Measurements from ENCODE around the gene TMCC3. TPM values are rescaled to one million over a fixed set of nuclear protein-coding genes. Genes with fewer than 3 reads are reported as not detected.
"Not testable (repeated sequence)": the region's sequence is repeated elsewhere in the genome, so short reads cannot be mapped to it uniquely, and the experiment has no call there.

TMCC3 gene
- total RNA-seq, 1 donor = 0.36 TPM

DNA sequence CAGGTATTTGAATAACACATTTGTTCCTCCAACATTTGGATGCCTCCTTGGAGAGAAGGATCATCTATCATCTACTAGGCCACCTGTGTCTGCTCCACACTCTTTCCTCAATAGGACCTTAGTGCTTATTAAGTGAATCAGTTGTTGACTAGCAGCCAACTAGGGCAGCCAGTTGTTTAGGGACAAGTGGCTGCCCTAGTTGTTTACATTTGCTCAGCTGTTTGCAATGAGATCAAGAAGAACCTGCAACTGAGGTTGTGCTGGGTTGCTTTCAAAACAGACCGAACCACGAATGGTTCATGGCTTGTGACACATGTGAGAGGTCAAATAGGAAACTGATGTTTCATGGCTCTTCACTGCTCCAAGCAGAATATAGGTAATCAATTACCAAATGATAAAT, 53.8 kb downstream of the TMCC3 start:
- no peak for DNase-seq (ENCODE audit: insufficient read length, low spot score, missing footprints)
- no peak overlapping the region for H3K4me3 ChIP-seq (ENCODE audit: insufficient read depth, low read length)
- no peaks in the 10 kb centered on the region for H3K36me3 ChIP-seq (ENCODE audit: insufficient read depth, low read length)
- no peaks in the 10 kb centered on the region for H3K9me3 ChIP-seq (ENCODE audit: low read depth, low read length)
- no peaks in the 10 kb centered on the region for H4K20me1 ChIP-seq (ENCODE audit: insufficient read depth, low read length)
- H3K27ac ChIP-seq (ENCODE audit: low read depth, low read length) = no peak overlapping the region
- H3K4me2 ChIP-seq (ENCODE audit: insufficient read depth, low read length) = no peak overlapping the region
- H2AFZ ChIP-seq (ENCODE audit: low read length) = no peak overlapping the region
- no peaks in the 10 kb centered on the region for H3K79me2 ChIP-seq (ENCODE audit: insufficient read depth, low read length)
- H3K4me1 ChIP-seq (ENCODE audit: insufficient read depth, low read length) = no peaks in the 10 kb centered on the region
- peaks cover 28% of the 10 kb centered on the region for H3K27me3 ChIP-seq (ENCODE audit: insufficient read depth, low read length)
- TF ChIP-seq, protein P1, sequence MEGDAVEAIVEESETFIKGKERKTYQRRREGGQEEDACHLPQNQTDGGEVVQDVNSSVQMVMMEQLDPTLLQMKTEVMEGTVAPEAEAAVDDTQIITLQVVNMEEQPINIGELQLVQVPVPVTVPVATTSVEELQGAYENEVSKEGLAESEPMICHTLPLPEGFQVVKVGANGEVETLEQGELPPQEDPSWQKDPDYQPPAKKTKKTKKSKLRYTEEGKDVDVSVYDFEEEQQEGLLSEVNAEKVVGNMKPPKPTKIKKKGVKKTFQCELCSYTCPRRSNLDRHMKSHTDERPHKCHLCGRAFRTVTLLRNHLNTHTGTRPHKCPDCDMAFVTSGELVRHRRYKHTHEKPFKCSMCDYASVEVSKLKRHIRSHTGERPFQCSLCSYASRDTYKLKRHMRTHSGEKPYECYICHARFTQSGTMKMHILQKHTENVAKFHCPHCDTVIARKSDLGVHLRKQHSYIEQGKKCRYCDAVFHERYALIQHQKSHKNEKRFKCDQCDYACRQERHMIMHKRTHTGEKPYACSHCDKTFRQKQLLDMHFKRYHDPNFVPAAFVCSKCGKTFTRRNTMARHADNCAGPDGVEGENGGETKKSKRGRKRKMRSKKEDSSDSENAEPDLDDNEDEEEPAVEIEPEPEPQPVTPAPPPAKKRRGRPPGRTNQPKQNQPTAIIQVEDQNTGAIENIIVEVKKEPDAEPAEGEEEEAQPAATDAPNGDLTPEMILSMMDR (IDR thresholded peaks at IDR 0.05; ENCODE audit: extremely low read depth, low read depth, low read length) = no peak

DNA sequence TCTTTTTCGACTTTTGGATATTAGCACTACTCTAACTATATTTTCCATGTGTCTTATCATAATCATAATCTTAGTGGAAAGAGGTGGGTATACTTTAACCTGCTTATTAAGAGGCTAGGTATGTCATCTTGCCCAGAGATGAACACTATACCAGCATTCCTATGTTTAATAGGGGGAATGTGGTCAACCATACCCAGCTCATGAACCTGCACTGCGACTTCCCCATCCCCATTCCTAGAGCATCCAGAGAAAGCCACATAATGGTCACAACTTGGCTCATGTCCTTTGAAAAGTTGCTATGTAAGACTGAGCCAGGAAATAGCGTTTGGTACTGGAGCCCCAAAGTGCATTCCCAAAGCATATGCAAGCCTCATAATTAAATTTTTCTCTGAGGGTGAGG, 55.2 kb downstream of the TMCC3 start:
- no peaks in the 10 kb centered on the region for H3K9me3 ChIP-seq (ENCODE audit: low read depth, low read length)

DNA sequence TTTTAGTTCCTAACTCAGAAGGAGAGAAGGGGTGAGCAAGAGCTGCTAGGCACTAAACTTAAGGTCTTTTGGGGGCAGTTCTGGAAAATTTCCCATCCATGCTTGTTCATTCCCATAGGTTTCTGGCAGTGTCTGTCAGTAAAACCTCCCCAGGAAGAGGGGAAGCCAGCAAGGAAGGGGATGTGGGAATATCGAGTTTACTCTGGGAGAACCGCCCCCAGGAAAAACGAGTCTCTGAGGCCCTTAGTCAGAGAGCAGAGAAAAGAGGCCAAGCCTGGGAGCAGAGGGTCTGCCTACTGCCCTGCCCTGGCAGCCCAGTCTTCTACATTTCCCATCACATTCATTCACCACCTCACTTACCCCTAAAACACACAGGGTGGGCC, 55.9 kb downstream of the TMCC3 start:
- Histone ChIP-seq H3K4me2 (ENCODE audit: insufficient read depth, low read length) (no peak overlapping the region), H3K79me2 (ENCODE audit: insufficient read depth, low read length) (no peaks in the 10 kb centered on the region), H3K4me3 (ENCODE audit: insufficient read depth, low read length) (no peak overlapping the region), H3K4me1 (ENCODE audit: insufficient read depth, low read length) (no peaks in the 10 kb centered on the region), H4K20me1 (ENCODE audit: insufficient read depth, low read length) (no peaks in the 10 kb centered on the region), H3K9me3 (ENCODE audit: low read depth, low read length) (no peaks in the 10 kb centered on the region), H2AFZ (ENCODE audit: low read length) (no peak overlapping the region), H3K27me3 (ENCODE audit: insufficient read depth, low read length) (peaks cover 20% of the 10 kb centered on the region), H3K36me3 (ENCODE audit: insufficient read depth, low read length) (no peaks in the 10 kb centered on the region), H3K27ac (ENCODE audit: low read depth, low read length) (no peak overlapping the region)
- TF ChIP-seq, protein P1 (IDR thresholded peaks at IDR 0.05; ENCODE audit: extremely low read depth, low read depth, low read length) = no peak
- DNase-seq (ENCODE audit: insufficient read length, low spot score, missing footprints) = no peak

More for the DNA sequence above, 55.2 kb downstream of the TMCC3 start:
- no peaks in the 10 kb centered on the region for H3K36me3 ChIP-seq (ENCODE audit: insufficient read depth, low read length)
- TF ChIP-seq, protein P1 (IDR thresholded peaks at IDR 0.05; ENCODE audit: extremely low read depth, low read depth, low read length) = no peak
- no peaks in the 10 kb centered on the region for H4K20me1 ChIP-seq (ENCODE audit: insufficient read depth, low read length)
- H3K27me3 ChIP-seq (ENCODE audit: insufficient read depth, low read length) = peaks cover 25% of the 10 kb centered on the region
- DNase-seq (ENCODE audit: insufficient read length, low spot score, missing footprints) = no peak
- no peak overlapping the region for H3K27ac ChIP-seq (ENCODE audit: low read depth, low read length)
- H2AFZ ChIP-seq (ENCODE audit: low read length) = no peak overlapping the region
- no peaks in the 10 kb centered on the region for H3K4me1 ChIP-seq (ENCODE audit: insufficient read depth, low read length)
- no peaks in the 10 kb centered on the region for H3K79me2 ChIP-seq (ENCODE audit: insufficient read depth, low read length)
- no peak overlapping the region for H3K4me3 ChIP-seq (ENCODE audit: insufficient read depth, low read length)
- H3K4me2 ChIP-seq (ENCODE audit: insufficient read depth, low read length) = no peak overlapping the region

DNA sequence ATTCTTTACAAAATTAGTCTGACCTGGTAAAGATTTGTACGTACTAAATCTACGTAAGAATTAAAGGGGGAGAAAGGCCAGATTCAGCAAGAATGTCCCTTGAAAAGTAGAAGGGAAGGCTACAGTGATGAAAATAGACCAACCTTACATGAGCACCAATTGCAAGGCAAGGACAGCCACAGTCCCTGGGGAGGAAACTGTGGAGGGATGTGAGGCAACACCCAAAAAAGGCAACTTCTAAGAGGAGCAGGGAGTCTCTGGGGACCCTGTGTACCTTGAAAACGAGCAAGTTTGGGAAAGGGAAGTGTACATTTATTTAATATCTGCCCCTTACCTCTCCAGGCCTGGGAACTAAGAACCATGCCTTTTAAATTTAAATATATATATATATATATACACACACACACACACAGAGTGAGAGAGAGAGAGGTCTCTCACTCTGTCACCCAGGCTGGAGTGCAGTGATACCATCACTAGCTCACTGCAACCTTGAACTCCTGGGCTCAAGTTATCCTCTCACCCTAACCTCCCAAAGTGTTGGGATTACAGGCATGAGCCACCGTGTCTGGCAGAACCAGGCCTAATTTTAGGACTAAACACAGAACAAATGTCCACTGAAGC, 56.4 kb downstream of the TMCC3 start:
- Histone ChIP-seq H3K27me3 (ENCODE audit: insufficient read depth, low read length) (peaks cover 17% of the 10 kb centered on the region), H3K4me2 (ENCODE audit: insufficient read depth, low read length) (no peak overlapping the region), H3K4me3 (ENCODE audit: insufficient read depth, low read length) (no peak overlapping the region), H4K20me1 (ENCODE audit: insufficient read depth, low read length) (no peaks in the 10 kb centered on the region), H3K27ac (ENCODE audit: low read depth, low read length) (no peak overlapping the region), H3K9me3 (ENCODE audit: low read depth, low read length) (no peaks in the 10 kb centered on the region), H3K79me2 (ENCODE audit: insufficient read depth, low read length) (no peaks in the 10 kb centered on the region), H3K36me3 (ENCODE audit: insufficient read depth, low read length) (no peaks in the 10 kb centered on the region), H3K4me1 (ENCODE audit: insufficient read depth, low read length) (no peaks in the 10 kb centered on the region), H2AFZ (ENCODE audit: low read length) (no peak overlapping the region)
- DNase-seq (ENCODE audit: insufficient read length, low spot score, missing footprints) = no peak
- TF ChIP-seq, protein P1 (IDR thresholded peaks at IDR 0.05; ENCODE audit: extremely low read depth, low read depth, low read length) = no peak

DNA sequence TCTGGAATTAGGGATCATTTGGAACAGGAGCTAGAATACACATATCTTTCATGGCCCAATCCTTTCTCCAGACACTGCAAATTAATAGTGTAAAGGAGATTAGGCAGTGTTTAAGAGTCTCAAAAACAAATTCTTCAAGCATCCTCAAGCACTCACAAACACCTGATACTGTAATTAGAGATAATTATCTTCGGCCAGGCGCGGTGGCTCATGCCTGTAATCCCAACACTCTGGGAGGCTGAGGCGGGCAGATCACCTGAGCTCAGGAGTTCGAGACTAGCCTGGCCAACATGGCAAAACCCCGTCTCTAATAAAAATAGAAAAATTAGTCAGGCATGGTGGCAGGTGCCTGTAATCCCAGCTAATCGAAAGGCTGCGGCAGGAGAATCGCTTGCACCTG, 57.6 kb downstream of the TMCC3 start:
- not testable (repeated sequence) for DNase-seq (ENCODE audit: insufficient read length, low spot score, missing footprints); H3K9me3 ChIP-seq (ENCODE audit: low read depth, low read length); H3K4me2 ChIP-seq (ENCODE audit: insufficient read depth, low read length); H3K4me3 ChIP-seq (ENCODE audit: insufficient read depth, low read length); H3K4me1 ChIP-seq (ENCODE audit: insufficient read depth, low read length); H3K79me2 ChIP-seq (ENCODE audit: insufficient read depth, low read length); H3K36me3 ChIP-seq (ENCODE audit: insufficient read depth, low read length); H3K27ac ChIP-seq (ENCODE audit: low read depth, low read length); H4K20me1 ChIP-seq (ENCODE audit: insufficient read depth, low read length); H2AFZ ChIP-seq (ENCODE audit: low read length)
- H3K27me3 ChIP-seq (ENCODE audit: insufficient read depth, low read length) = peaks cover 13% of the 10 kb centered on the region

Data from osteoblast (primary cell).